Measurements from ENCODE around the gene RNASE4.

GRCh38 chr14:20641591-20641990 lies 42.8 kb upstream of the RNASE4 start, which contains the start of gene OR6S1:
- TF ChIP-seq POLR2AphosphoS5 (IDR thresholded peaks at IDR 0.05; ENCODE audit: low read depth, low read length), result no peak
- no peak for TF ChIP-seq CTCF (IDR thresholded peaks at IDR 0.05)
- no peak for TF ChIP-seq SIN3A (IDR thresholded peaks at IDR 0.05; ENCODE audit: borderline replicate concordance, insufficient read depth, low read depth, low read length)

Data from Panc1 (cell line).